SK-N-MC (cell line): Measurements from ENCODE around the gene RHOG.

ENCODE experiments used
- EZH2 ChIP-seq: fragments of 200-600 bp; sonication (generic); IDR thresholded peaks from one replicate; pipeline ENCODE4 v1.6.1; 2017; ENCODE audit warnings: antibody characterized with exemption
- POLR2AphosphoS5 ChIP-seq: IDR thresholded peaks from 2 replicates; pipeline ENCODE4 v1.6.1; 2012; ENCODE audit warnings: mild to moderate bottlenecking, low read depth, low read length, borderline replicate concordance

DNA sequence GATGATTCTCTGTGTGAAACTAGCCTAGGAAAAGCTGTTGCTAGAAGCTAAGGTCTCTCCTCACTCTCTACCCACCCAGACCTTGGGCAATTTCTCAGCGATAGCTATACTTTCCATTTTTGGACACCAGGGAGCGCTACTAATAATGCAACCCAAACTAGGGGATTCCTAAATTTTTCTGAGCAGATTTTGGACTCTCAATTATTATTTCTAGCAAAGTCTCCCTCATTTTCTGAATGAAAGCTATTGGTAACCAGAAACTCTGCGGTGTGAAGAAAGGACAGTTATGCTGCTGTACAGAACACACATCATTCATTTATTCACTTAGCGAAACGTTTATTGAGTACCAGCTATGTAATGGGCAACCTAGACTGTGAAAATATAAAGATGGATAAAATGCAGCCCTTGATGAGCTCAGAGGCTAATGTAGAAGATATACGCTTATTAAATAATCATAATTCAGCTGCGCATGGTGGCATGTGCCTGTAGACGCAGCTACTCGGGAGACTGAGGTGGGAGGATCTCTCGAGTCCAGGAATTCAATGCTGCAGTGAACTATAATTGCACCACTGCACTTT lies 8.6 kb upstream of the RHOG start:
- no peak for TF ChIP-seq EZH2
- no peak for TF ChIP-seq POLR2AphosphoS5
